Glomerular visceral epithelial cell (primary cell): Measurements from ENCODE around the gene SLC5A12.

Experiments
- DNase-seq: peaks from one replicate; pipeline ENCODE4 v3.0.0-alpha.2; 2016; ENCODE audit errors: extremely low spot score

The SLC5A12 gene

GRCh38 chr11:26721948-26722475 is at the start of gene SLC5A12:
Gene SLC5A12 (minus strand): TSS chr11:26722060. CDS start chr11:26721714, 346 bp downstream.
- no peak for DNase-seq

GRCh38 chr11:26769027-26769426 is 47.2 kb upstream of the SLC5A12 start:
- DNase-seq, result no peak

GRCh38 chr11:26767060-26767459 is 45.2 kb upstream of the SLC5A12 start:
- no peak for DNase-seq

- DNase-seq, result no peak
Observed at GRCh38 chr11:26765323-26765722, 43.5 kb upstream of the SLC5A12 start.

- DNase-seq, result no peak
Observed at GRCh38 chr11:26764825-26765224, 43.0 kb upstream of the SLC5A12 start.

- no peak for DNase-seq
Observed at GRCh38 chr11:26764315-26764714, 42.5 kb upstream of the SLC5A12 start.

- DNase-seq, result no peak
Observed at GRCh38 chr11:26762089-26762488, 40.2 kb upstream of the SLC5A12 start.

- DNase-seq, result no peak
Observed at GRCh38 chr11:26761361-26761809, 39.5 kb upstream of the SLC5A12 start.

- no peak for DNase-seq
Observed at GRCh38 chr11:26757995-26758394, 36.1 kb upstream of the SLC5A12 start.

- DNase-seq, result no peak
Observed at GRCh38 chr11:26755762-26756161, 33.9 kb upstream of the SLC5A12 start.

GRCh38 chr11:26753723-26754504 is 32.1 kb upstream of the SLC5A12 start:
- DNase-seq, result peak; percentile 33

GRCh38 chr11:26749927-26750326 is 28.1 kb upstream of the SLC5A12 start:
- DNase-seq, result no peak

GRCh38 chr11:26743622-26744021 is 21.8 kb upstream of the SLC5A12 start:
- no peak for DNase-seq

GRCh38 chr11:26742966-26743365 is 21.1 kb upstream of the SLC5A12 start:
- DNase-seq, result no peak

GRCh38 chr11:26741036-26741435 is 19.2 kb upstream of the SLC5A12 start:
- DNase-seq, result no peak

GRCh38 chr11:26739366-26740073 is 17.7 kb upstream of the SLC5A12 start:
- no peak for DNase-seq

- DNase-seq, result no peak
Observed at GRCh38 chr11:26734691-26735090, 12.8 kb upstream of the SLC5A12 start.

GRCh38 chr11:26731084-26731456 is 9.2 kb upstream of the SLC5A12 start:
- no peak for DNase-seq

- no peak for DNase-seq
Observed at GRCh38 chr11:26730414-26731083, 8.7 kb upstream of the SLC5A12 start.

- DNase-seq, result no peak
Observed at GRCh38 chr11:26729284-26729683, 7.4 kb upstream of the SLC5A12 start.

GRCh38 chr11:26726960-26727359 is 5.1 kb upstream of the SLC5A12 start:
- DNase-seq, result no peak

- no peak for DNase-seq
Observed at GRCh38 chr11:26719998-26720397, 1.9 kb downstream of the SLC5A12 start.
